T-cell (primary cell): ENCODE measurements around the gene VPS18. TPM values are rescaled to one million over a fixed set of nuclear protein-coding genes. Genes with fewer than 3 reads are reported as not detected.
"Not testable (repeated sequence)": the region's sequence is repeated elsewhere in the genome, so short reads cannot be mapped to it uniquely, and the experiment has no call there.

Experiments
- ATAC-seq, 4 experiments: fragments of 200-7000 bp in 3 of 4; fragments of 150-1000 bp in 1 of 4; cut with Tn5 transposase; replicated peaks in 1 of 4; 1 replicate in 3 of 4; 2 replicates in 1 of 4; pipeline ENCODE4 v1.10.0; 2021; ENCODE audit warnings: moderate library complexity in 3 of 4, mild to moderate bottlenecking in 2 of 4, moderate number of reproducible peaks in 1 of 4
- CTCF ChIA-PET, 2 donors: fragments of 300-600 bp; sonication (Branson Sonifier 250); formaldehyde crosslinking; loops; one replicate each; lab custom pipeline; 2022; ENCODE audit warnings: antibody characterized with exemption in 2 of 2; lab: Charles Lee
- POLR2A ChIA-PET, 2 donors: fragments of 300-600 bp; sonication (Branson Sonifier 250); formaldehyde crosslinking; loops; one replicate each; lab custom pipeline; 2022; ENCODE audit warnings: antibody characterized with exemption in 2 of 2; lab: Charles Lee
- DNase-seq, 35 experiments: peaks; one replicate each; pipeline versions ENCODE4 v3.0.0 to v3.0.0-alpha.2; 2013 to 2023
- H3K27ac ChIP-seq: one replicate; pipeline ENCODE4 v1.5.1; 2013; ENCODE audit warnings: low read length
- H3K27me3 ChIP-seq, 2 experiments: replicated peaks in 1 of 2; 1 replicate in 1 of 2; 2 replicates in 1 of 2; pipeline versions ENCODE4 v1.6.1 to v1.7.0; 2013; ENCODE audit warnings: low read length in 1 of 2, mixed read lengths in 1 of 2; ENCODE audit not compliant: control insufficient read depth in 2 of 2, insufficient read depth in 2 of 2; ENCODE audit errors: extremely low read depth in 1 of 2
- H3K36me3 ChIP-seq, 2 donors: 1 replicate in 1 of 2; 2 replicates in 1 of 2; pipeline versions ENCODE4 v1.6.1 to v1.7.0; 2013; ENCODE audit warnings: low read length in 1 of 2; ENCODE audit not compliant: control insufficient read depth in 2 of 2, insufficient read depth in 1 of 2; ENCODE audit errors: extremely low read depth in 1 of 2
- H3K4me1 ChIP-seq, 2 experiments: 1 replicate in 1 of 2; 2 replicates in 1 of 2; pipeline versions ENCODE4 v1.6.1 to v1.7.0; 2013; ENCODE audit warnings: low read length in 2 of 2, mixed read lengths in 1 of 2; ENCODE audit not compliant: insufficient read depth in 2 of 2, control insufficient read depth in 1 of 2; ENCODE audit errors: extremely low read depth in 1 of 2
- H3K4me3 ChIP-seq, 2 donors: 1 replicate in 1 of 2; 2 replicates in 1 of 2; pipeline versions ENCODE4 v1.5.1 to v1.7.0; 2013; ENCODE audit warnings: mild to moderate bottlenecking in 2 of 2, low read length in 1 of 2, moderate library complexity in 1 of 2; ENCODE audit not compliant: control insufficient read depth in 1 of 2; ENCODE audit errors: extremely low read depth in 1 of 2
- H3K9me3 ChIP-seq: 2 replicates; pipeline ENCODE4 v1.7.0; 2013
- H3K27ac Mint-ChIP-seq, 2 donors: one replicate each; pipeline ENCODE4 v1.8.0; 2020 to 2021; ENCODE audit warnings: mild to moderate bottlenecking in 2 of 2, mixed read lengths in 2 of 2
- H3K27me3 Mint-ChIP-seq, 2 donors: one replicate each; pipeline ENCODE4 v1.8.0; 2021 to 2022; ENCODE audit warnings: mixed read lengths in 2 of 2
- H3K36me3 Mint-ChIP-seq: one replicate; pipeline ENCODE4 v1.8.0; 2021; ENCODE audit warnings: mixed read lengths
- H3K4me1 Mint-ChIP-seq, 3 donors: one replicate each; pipeline ENCODE4 v1.8.0; 2020 to 2022; ENCODE audit warnings: mixed read lengths in 3 of 3, mild to moderate bottlenecking in 1 of 3
- H3K4me3 Mint-ChIP-seq, 3 donors: one replicate each; pipeline ENCODE4 v1.8.0; 2020 to 2022; ENCODE audit warnings: mild to moderate bottlenecking in 3 of 3, mixed read lengths in 3 of 3, moderate library complexity in 3 of 3
- H3K9me3 Mint-ChIP-seq, 3 donors: one replicate each; pipeline ENCODE4 v1.8.0; 2020 to 2022; ENCODE audit warnings: mixed read lengths in 3 of 3
- WGBS: methylation state at CpG from one replicate; pipeline ENCODE4 v1.1.5; 2013; ENCODE audit warnings: missing lambda C conversion rate; ENCODE audit not compliant: insufficient coverage; 5-methylcytosine and 5-hydroxymethylcytosine counted together
- total RNA-seq, 35 experiments: library from RNA in 6 of 35; stranded (reverse) in 6 of 35; fragments of 120-200 nt in 1 of 35; gene quantifications; one replicate each; pipeline versions ENCODE4 v1.2.1 to v1.2.4 and lab custom pipeline; 2013 to 2026

Gene VPS18
- total RNA-seq, 5 donors from 2014 or later (not counting 1 experiment from before 2014, with no cell fraction given), result 16.2 to 23.4 (median 21.3) TPM

DNA sequence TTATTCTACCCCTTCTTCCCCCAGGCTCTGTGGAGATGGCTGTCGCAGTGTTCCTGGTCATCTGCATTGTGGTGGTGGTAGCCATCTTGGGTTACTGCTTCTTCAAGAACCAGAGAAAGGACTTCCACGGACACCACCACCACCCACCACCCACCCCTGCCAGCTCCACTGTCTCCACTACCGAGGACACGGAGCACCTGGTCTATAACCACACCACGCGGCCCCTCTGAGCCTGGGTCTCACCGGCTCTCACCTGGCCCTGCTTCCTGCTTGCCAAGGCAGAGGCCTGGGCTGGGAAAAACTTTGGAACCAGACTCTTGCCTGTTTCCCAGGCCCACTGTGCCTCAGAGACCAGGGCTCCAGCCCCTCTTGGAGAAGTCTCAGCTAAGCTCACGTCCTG, 37.5 kb upstream of the VPS18 start:
- Histone ChIP-seq H3K27me3 (peaks cover 0 to 25% of the 10 kb centered on the region in 2 experiments), H3K9me3 (no peaks in the 10 kb centered on the region), H3K27ac (no peak overlapping the region), H3K4me1 (peaks cover 0 to 15% of the 10 kb centered on the region in 2 experiments), H3K36me3 (no peaks in the 10 kb centered on the region), H3K4me3 (no peak overlapping the region)
- CTCF ChIA-PET, result interaction anchor here (0.5 to 5.1 kb wide), 10 partner anchors 14 to 328 kb away, joined by 3 to 127 read pairs (median 10); partner anchors contain the start of gene VPS18 (in 2 of the 2)
- no peaks in the 10 kb centered on the region for H3K9me3 Mint-ChIP-seq
- DNase-seq (no peak), ATAC-seq (no peak)
- no peaks in the 10 kb centered on the region for H3K36me3 Mint-ChIP-seq
- POLR2A ChIA-PET, result interaction anchor here in 1 of 2 donors (0.6 kb wide), 1 partner anchor 546 kb away, joined by 5 read pairs; no protein-coding TSS in a partner anchor
- H3K27ac Mint-ChIP-seq, result no peak overlapping the region
- H3K4me1 Mint-ChIP-seq, result peaks cover 10 to 18% (median 16%) of the 10 kb centered on the region in 3 donors
- WGBS, result 88% methylated on average over 6 of the region's 8 CpGs
- no peaks in the 10 kb centered on the region for H3K27me3 Mint-ChIP-seq
- H3K4me3 Mint-ChIP-seq, result no peak overlapping the region

- ATAC-seq, result peak; percentile 92 to 94 (median 92)
Measured at GRCh38 chr15:40857601-40858341, 36.5 kb upstream of the VPS18 start.

GRCh38 chr15:40858706-40859105, 35.5 kb upstream of the VPS18 start:
- 84% methylated on average over 5 of the region's 10 CpGs for whole genome bisulfite sequencing
- no peaks in the 10 kb centered on the region for H3K9me3 Mint-ChIP-seq
- H3K36me3 ChIP-seq, result no peaks in the 10 kb centered on the region

More at GRCh38 chr15:40857601-40858341, 36.5 kb upstream of the VPS18 start:
- H3K27me3 ChIP-seq, result peaks cover 0 to 25% of the 10 kb centered on the region in 2 experiments
- no peak overlapping the region for H3K4me3 Mint-ChIP-seq
- no peak overlapping the region for H3K4me3 ChIP-seq
- no peaks in the 10 kb centered on the region for H3K9me3 ChIP-seq
- WGBS, result 45% methylated on average over 6 of the region's 15 CpGs
- no peak overlapping the region for H3K27ac ChIP-seq
- H3K4me1 ChIP-seq, result peaks cover 0 to 15% of the 10 kb centered on the region in 2 experiments
- peak; percentile 51 to 86 (median 73) for DNase-seq
- H3K27me3 Mint-ChIP-seq, result peaks cover 0 to under 1% of the 10 kb centered on the region in 2 donors
- no peaks in the 10 kb centered on the region for H3K9me3 Mint-ChIP-seq
- ChIA-PET POLR2A (interaction anchor here (0.5 to 0.7 kb wide), 4 partner anchors 33 to 545 kb away, joined by 3 to 8 read pairs (median 6); partner anchors contain the start of gene VPS18 (in 1 of the 2)), CTCF (interaction anchor here (0.6 to 5.1 kb wide), 40 partner anchors 9 to 1611 kb away, joined by 3 to 127 read pairs (median 4); partner anchors contain the start of genes RHOV (in 2 of the 2), VPS18 (in 2 of the 2), CCDC32 (in 1 of the 2) and DNAJC17 (in 1 of the 2))
- H3K4me1 Mint-ChIP-seq, result peaks cover 10 to 18% (median 16%) of the 10 kb centered on the region in 3 donors
- H3K36me3 Mint-ChIP-seq, result no peaks in the 10 kb centered on the region
- no peak overlapping the region for H3K27ac Mint-ChIP-seq
- H3K36me3 ChIP-seq, result no peaks in the 10 kb centered on the region

GRCh38 chr15:40859206-40859851, 34.9 kb upstream of the VPS18 start:
- Mint-ChIP-seq H3K27ac (no peak overlapping the region), H3K36me3 (no peaks in the 10 kb centered on the region)
- 49% methylated on average over 17 of the region's 18 CpGs for WGBS

More at GRCh38 chr15:40858706-40859105, 35.5 kb upstream of the VPS18 start:
- no peak for ATAC-seq
- Histone ChIP-seq H3K27me3 (peaks cover 0 to 31% of the 10 kb centered on the region in 2 experiments), H3K4me1 (peaks cover 0 to 15% of the 10 kb centered on the region in 2 experiments), H3K4me3 (no peak overlapping the region), H3K9me3 (no peaks in the 10 kb centered on the region), H3K27ac (no peak overlapping the region)
- H3K4me3 Mint-ChIP-seq, result no peak overlapping the region
- no peak for DNase-seq
- ChIA-PET POLR2A (interaction anchor here in 1 of 2 donors (0.6 kb wide), 1 partner anchor 20 kb away, joined by 12 read pairs; no protein-coding TSS in a partner anchor), CTCF (interaction anchor here (0.5 to 5.1 kb wide), 28 partner anchors 9 to 327 kb away, joined by 3 to 127 read pairs (median 4); partner anchors contain the start of genes VPS18 (in 2 of the 2) and CCDC32 (in 1 of the 2))
- peaks cover 10 to 18% (median 16%) of the 10 kb centered on the region in 3 donors for H3K4me1 Mint-ChIP-seq
- peak overlapping the region in 1 of 2 donors; percentile 23 for H3K27ac Mint-ChIP-seq
- no peaks in the 10 kb centered on the region for H3K36me3 Mint-ChIP-seq
- H3K27me3 Mint-ChIP-seq, result peaks cover 0 to 3% of the 10 kb centered on the region in 2 donors

DNA sequence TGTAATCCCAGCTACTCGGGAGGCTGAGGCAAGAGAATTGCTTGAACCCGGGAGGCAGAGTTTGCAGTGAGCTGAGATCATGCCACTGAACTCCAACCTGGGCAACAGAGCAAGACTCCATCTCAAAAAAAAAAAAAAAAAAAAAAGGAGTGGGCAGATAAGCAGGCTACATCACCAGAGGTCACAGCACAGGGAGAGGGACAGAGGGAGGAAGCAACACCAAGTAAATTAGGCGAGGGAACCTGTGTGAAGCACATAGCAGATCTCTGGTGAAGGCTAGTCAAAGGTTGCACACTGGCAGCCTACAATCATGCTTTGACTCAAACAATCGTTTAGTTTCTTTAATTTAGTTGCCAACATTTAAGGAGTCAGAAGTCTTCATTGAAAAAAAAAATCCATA, 33.1 kb upstream of the VPS18 start:
- H3K27me3 ChIP-seq, result peaks cover 0 to 41% of the 10 kb centered on the region in 2 experiments
- 80% methylated on average over 1 of the region's 4 CpGs for WGBS
- H3K4me3 ChIP-seq, POLR2A ChIA-PET, H3K9me3 Mint-ChIP-seq, H3K36me3 Mint-ChIP-seq, DNase-seq, H3K27ac ChIP-seq, ATAC-seq, H3K27ac Mint-ChIP-seq, H3K9me3 ChIP-seq, H3K27me3 Mint-ChIP-seq, H3K36me3 ChIP-seq, H3K4me3 Mint-ChIP-seq: not testable (repeated sequence)
- H3K4me1 Mint-ChIP-seq, result peaks cover 10 to 18% (median 16%) of the 10 kb centered on the region in 3 donors
- H3K4me1 ChIP-seq, result peaks cover 0 to 15% of the 10 kb centered on the region in 2 experiments
- CTCF ChIA-PET, result interaction anchor here in 1 of 2 donors (0.6 to 1.2 kb wide), 3 partner anchors 31 to 323 kb away, joined by 4 to 9 read pairs (median 6); no protein-coding TSS in a partner anchor

More at GRCh38 chr15:40859206-40859851, 34.9 kb upstream of the VPS18 start:
- DNase-seq (peak; percentile 53 to 89 (median 76)), ATAC-seq (peak; percentile 66 to 80 (median 68))
- ChIA-PET CTCF (interaction anchor here (0.5 to 5.1 kb wide), 20 partner anchors 10 to 329 kb away, joined by 3 to 127 read pairs (median 4); partner anchors contain the start of gene VPS18 (in 2 of the 2)), POLR2A (interaction anchor here in 1 of 2 donors (0.6 kb wide), 1 partner anchor 213 kb away, joined by 7 read pairs; no protein-coding TSS in a partner anchor)
- H3K4me1 ChIP-seq, result peaks cover 0 to 15% of the 10 kb centered on the region in 2 experiments
- H3K27me3 ChIP-seq, result peaks cover 0 to 34% of the 10 kb centered on the region in 2 experiments
- H3K4me1 Mint-ChIP-seq, result peaks cover 10 to 18% (median 16%) of the 10 kb centered on the region in 3 donors
- H3K27me3 Mint-ChIP-seq, result peaks cover 0 to 8% of the 10 kb centered on the region in 2 donors
- no peaks in the 10 kb centered on the region for H3K9me3 Mint-ChIP-seq
- no peak overlapping the region for H3K27ac ChIP-seq
- H3K36me3 ChIP-seq, result no peaks in the 10 kb centered on the region
- no peaks in the 10 kb centered on the region for H3K9me3 ChIP-seq
- no peak overlapping the region for H3K4me3 Mint-ChIP-seq
- H3K4me3 ChIP-seq, result no peak overlapping the region
